Panc1 (cell line): ENCODE data around the gene TMEM117. TPM values are rescaled to one million over a fixed set of nuclear protein-coding genes. Genes with fewer than 3 reads are reported as not detected.
"Not testable (repeated sequence)": the region's sequence is repeated elsewhere in the genome, so short reads cannot be mapped to it uniquely, and the experiment has no call there.

Experiments
- ATAC-seq: fragments of 200-7000 bp; cut with Tn5 transposase; 2 replicates; pipeline ENCODE4 v1.9.1; 2020; ENCODE audit warnings: mild to moderate bottlenecking, moderate library complexity
- BruUV-seq: library from RNA; stranded (reverse); fragments of 400-500 nt; replicated peaks from 2 replicates; lab custom pipeline; 2021; lab: Mats Ljungman, UMichigan
- CTCF ChIA-PET: fragments of 300-600 bp; sonication (Branson Sonifier 250); formaldehyde crosslinking; loops from one replicate; lab custom pipeline; 2022; ENCODE audit warnings: antibody characterized with exemption; lab: Charles Lee
- POLR2A ChIA-PET: fragments of 300-600 bp; sonication (Branson Sonifier 250); formaldehyde crosslinking; loops from one replicate; lab custom pipeline; 2022; ENCODE audit warnings: antibody characterized with exemption; lab: Charles Lee
- DNase-seq: peaks from one replicate; pipeline ENCODE4 v3.0.0-alpha.2; 2010; ENCODE audit warnings: low read depth, low spot score
- H3K27ac ChIP-seq: 2 replicates; pipeline ENCODE4 v1.5.1; 2011; ENCODE audit warnings: mild to moderate bottlenecking, low read length, inconsistent platforms
- H3K27me3 ChIP-seq: fragments of 200-500 bp; sonication (Bioruptor generic); 2 replicates; pipeline ENCODE4 v1.6.0; 2014; ENCODE audit warnings: low read length, inconsistent platforms; ENCODE audit not compliant: control insufficient read depth, insufficient read depth
- H3K36me3 ChIP-seq: fragments of 200-500 bp; sonication (Bioruptor generic); 2 replicates; pipeline ENCODE4 v1.5.1; 2014; ENCODE audit warnings: inconsistent platforms, mild to moderate bottlenecking, low read length, moderate library complexity; ENCODE audit not compliant: control insufficient read depth, insufficient read depth
- H3K4me1 ChIP-seq: 2 replicates; pipeline ENCODE4 v1.5.1; 2011; ENCODE audit warnings: inconsistent platforms, mild to moderate bottlenecking, low read length, moderate library complexity; ENCODE audit not compliant: control insufficient read depth, insufficient read depth
- H3K4me3 ChIP-seq, 2 experiments: 2 replicates each; pipeline ENCODE4 v1.5.1; 2011 to 2012; ENCODE audit warnings: low read depth in 2 of 2, low read length in 2 of 2, mild to moderate bottlenecking in 2 of 2, inconsistent platforms in 1 of 2, moderate library complexity in 1 of 2
- H3K9me3 ChIP-seq: fragments of 200-500 bp; sonication (Bioruptor generic); 2 replicates; pipeline ENCODE4 v1.5.1; 2014; ENCODE audit warnings: low read depth, mild to moderate bottlenecking, inconsistent platforms, low read length, moderate library complexity; ENCODE audit not compliant: control insufficient read depth, insufficient read depth
- CTCF ChIP-seq: fragments of 450-650 bp; IDR thresholded peaks from 2 replicates; pipeline ENCODE4 v1.5.1; 2017; ENCODE audit warnings: mild to moderate bottlenecking
- POLR2AphosphoS5 ChIP-seq: IDR thresholded peaks from 2 replicates; pipeline ENCODE4 v1.6.1; 2012; ENCODE audit warnings: mild to moderate bottlenecking, low read depth, low read length, moderate library complexity
- SIN3A ChIP-seq: IDR thresholded peaks from 2 replicates; pipeline ENCODE4 v1.6.1; 2012; ENCODE audit warnings: low read depth, mild to moderate bottlenecking, low read length, moderate library complexity, borderline replicate concordance; ENCODE audit not compliant: insufficient read depth
- TCF7L2 ChIP-seq: IDR thresholded peaks from 2 replicates; pipeline ENCODE4 v1.6.1; 2011; ENCODE audit warnings: mild to moderate bottlenecking, low read depth, low read length, inconsistent platforms
- in situ Hi-C: cut with HindIII; loops from 2 replicates; pipeline ENCODE4 v1.10.0; 2016; ENCODE audit warnings: low sequenced_read_pairs, low pct_unique_long_range_greater_than_20kb
- intact Hi-C: fragments of 100-400 bp; cut with micrococcal nuclease; formaldehyde crosslinking; loops from one replicate; pipeline ENCODE4 v1.10.0; 2022; ENCODE audit not compliant: unreplicated experiment
- total RNA-seq: library from RNA; stranded (reverse); gene quantifications from one replicate; pipeline ENCODE4 v1.2.1, GENCODE V29; 2021; ENCODE audit not compliant: unreplicated experiment
- TF ChIP-seq, protein P1 (sequence below), 2 experiments: IDR thresholded peaks; 2 replicates each; pipeline ENCODE4 v1.6.1; 2011 to 2012; ENCODE audit warnings: low read depth in 2 of 2, control low read depth in 1 of 2, low read length in 1 of 2, mild to moderate bottlenecking in 1 of 2, moderate library complexity in 1 of 2; ENCODE audit not compliant: insufficient read depth in 1 of 2

Gene TMEM117
- total RNA-seq, 1 experiment from 2014 or later, result 5.5 TPM

GRCh38 chr12:43842259-43842658 lies 6.4 kb downstream of the TMEM117 start:
- no peak for ATAC-seq
- POLR2A ChIA-PET, result no interaction called here
- no peaks in the 10 kb centered on the region for H3K4me1 ChIP-seq

GRCh38 chr12:43847425-43848225 lies 11.7 kb downstream of the TMEM117 start:
- BruUV-seq, result TSS peak; percentile 64
- intact Hi-C loops, H3K4me3 ChIP-seq, H3K9me3 ChIP-seq, CTCF ChIA-PET, H3K4me1 ChIP-seq, ATAC-seq, H3K27me3 ChIP-seq, DNase-seq, POLR2A ChIA-PET, H3K27ac ChIP-seq, in situ Hi-C loops, H3K36me3 ChIP-seq: not testable (repeated sequence)

More at GRCh38 chr12:43842259-43842658, 6.4 kb downstream of the TMEM117 start:
- Histone ChIP-seq H3K27me3 (no peaks in the 10 kb centered on the region), H3K9me3 (no peaks in the 10 kb centered on the region), H3K36me3 (no peaks in the 10 kb centered on the region), H3K27ac (no peak overlapping the region), H3K4me3 (no peak overlapping the region)
- DNase-seq, result no peak
- no TSS peak for BruUV-seq
- intact Hi-C loops, result no loop called here
- TF ChIP-seq TCF7L2 (no peak), POLR2AphosphoS5 (no peak)
- CTCF ChIA-PET, result no interaction called here
- in situ Hi-C loops, result no loop called here

GRCh38 chr12:43848226-43848507 lies 12.3 kb downstream of the TMEM117 start:
- Histone ChIP-seq H3K4me1 (no peaks in the 10 kb centered on the region), H3K27ac (no peak overlapping the region), H3K4me3 (no peak overlapping the region), H3K36me3 (no peaks in the 10 kb centered on the region), H3K27me3 (no peaks in the 10 kb centered on the region), H3K9me3 (no peaks in the 10 kb centered on the region)
- DNase-seq, result no peak
- in situ Hi-C loops, result no loop called here
- POLR2A ChIA-PET, result no interaction called here
- CTCF ChIA-PET, result no interaction called here
- no peak for ATAC-seq
- TF ChIP-seq POLR2AphosphoS5 (no peak), SIN3A (no peak), TCF7L2 (no peak), CTCF (no peak)
- TF ChIP-seq, protein P1, sequence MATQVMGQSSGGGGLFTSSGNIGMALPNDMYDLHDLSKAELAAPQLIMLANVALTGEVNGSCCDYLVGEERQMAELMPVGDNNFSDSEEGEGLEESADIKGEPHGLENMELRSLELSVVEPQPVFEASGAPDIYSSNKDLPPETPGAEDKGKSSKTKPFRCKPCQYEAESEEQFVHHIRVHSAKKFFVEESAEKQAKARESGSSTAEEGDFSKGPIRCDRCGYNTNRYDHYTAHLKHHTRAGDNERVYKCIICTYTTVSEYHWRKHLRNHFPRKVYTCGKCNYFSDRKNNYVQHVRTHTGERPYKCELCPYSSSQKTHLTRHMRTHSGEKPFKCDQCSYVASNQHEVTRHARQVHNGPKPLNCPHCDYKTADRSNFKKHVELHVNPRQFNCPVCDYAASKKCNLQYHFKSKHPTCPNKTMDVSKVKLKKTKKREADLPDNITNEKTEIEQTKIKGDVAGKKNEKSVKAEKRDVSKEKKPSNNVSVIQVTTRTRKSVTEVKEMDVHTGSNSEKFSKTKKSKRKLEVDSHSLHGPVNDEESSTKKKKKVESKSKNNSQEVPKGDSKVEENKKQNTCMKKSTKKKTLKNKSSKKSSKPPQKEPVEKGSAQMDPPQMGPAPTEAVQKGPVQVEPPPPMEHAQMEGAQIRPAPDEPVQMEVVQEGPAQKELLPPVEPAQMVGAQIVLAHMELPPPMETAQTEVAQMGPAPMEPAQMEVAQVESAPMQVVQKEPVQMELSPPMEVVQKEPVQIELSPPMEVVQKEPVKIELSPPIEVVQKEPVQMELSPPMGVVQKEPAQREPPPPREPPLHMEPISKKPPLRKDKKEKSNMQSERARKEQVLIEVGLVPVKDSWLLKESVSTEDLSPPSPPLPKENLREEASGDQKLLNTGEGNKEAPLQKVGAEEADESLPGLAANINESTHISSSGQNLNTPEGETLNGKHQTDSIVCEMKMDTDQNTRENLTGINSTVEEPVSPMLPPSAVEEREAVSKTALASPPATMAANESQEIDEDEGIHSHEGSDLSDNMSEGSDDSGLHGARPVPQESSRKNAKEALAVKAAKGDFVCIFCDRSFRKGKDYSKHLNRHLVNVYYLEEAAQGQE (IDR thresholded peaks at IDR 0.05; ENCODE audit: insufficient read depth in 1 of 2, low read depth in 2 of 2, low read length in 1 of 2), result no peak
- BruUV-seq, result no TSS peak
- intact Hi-C loops, result no loop called here
